Adrenal gland (tissue), 12 donors: ENCODE data around the gene TMPRSS12. TPM values are rescaled to one million over a fixed set of nuclear protein-coding genes. Genes with fewer than 3 reads are reported as not detected.
A peak's percentile ranks its signal among the peaks of the same experiment; 100 is the strongest.
"Not testable (repeated sequence)": the region's sequence is repeated elsewhere in the genome, so short reads cannot be mapped to it uniquely, and the experiment has no call there.

Experiments used
- DNase-seq, 7 donors: peaks; one replicate each; pipeline ENCODE4 v3.0.0-alpha.2; 2019 to 2020
- H3K27ac ChIP-seq, 5 donors: fragments of 200-600 bp; sonication (generic) in 4 of 5; 1 replicate in 3 of 5; 2 replicates in 2 of 5; pipeline versions ENCODE4 v1.5.1 to v1.8.0; 2016 to 2020; ENCODE audit warnings: mild to moderate bottlenecking in 1 of 5
- H3K27me3 ChIP-seq: fragments of 200-600 bp; 2 replicates; pipeline ENCODE4 v1.8.0; 2021
- H3K36me3 ChIP-seq, 2 donors: fragments of 200-600 bp; replicated peaks in 1 of 2; 1 replicate in 1 of 2; 2 replicates in 1 of 2; pipeline versions ENCODE4 v1.5.1 to v1.8.0; 2018 to 2022
- H3K4me1 ChIP-seq, 2 donors: fragments of 200-600 bp; replicated peaks in 1 of 2; 1 replicate in 1 of 2; 2 replicates in 1 of 2; pipeline versions ENCODE4 v1.5.1 to v1.8.0; 2018 to 2021
- H3K4me3 ChIP-seq, 4 donors: fragments of 200-600 bp; sonication (generic) in 3 of 4; one replicate each; pipeline ENCODE4 v1.5.1; 2016 to 2018
- H3K9me3 ChIP-seq, 3 donors: fragments of 200-600 bp; sonication (generic) in 1 of 3; replicated peaks in 1 of 3; 1 replicate in 2 of 3; 2 replicates in 1 of 3; pipeline versions ENCODE4 v1.5.1 to v1.8.0; 2016 to 2021
- POLR2A ChIP-seq, 2 donors: fragments of 450-650 bp; IDR thresholded peaks; one replicate each; pipeline ENCODE4 v1.6.1; 2017; ENCODE audit warnings: antibody characterized with exemption in 2 of 2, mild to moderate bottlenecking in 2 of 2, moderate library complexity in 1 of 2
- WGBS, 4 donors: extraction: QIAGEN DNeasy Blood & Tissue Kit in 2 of 4; methylation state at CpG; one replicate each; pipeline versions ENCODE4 v1.1.5 to v1.1.7; 2013 to 2017; 5-methylcytosine and 5-hydroxymethylcytosine counted together
- intact Hi-C, 2 donors: fragments of 100-400 bp; cut with DNase I; formaldehyde crosslinking; loops; one replicate each; pipeline versions ENCODE4 v1.14.1 to v1.15.0; 2022 to 2023
- polyA plus RNA-seq, 3 donors: library from polyadenylated mRNA; stranded (reverse); fragments of 200-250 nt in 2 of 3; fragments of 350-450 nt in 1 of 3; fragmentation: Illumina TruSeq in 1 of 3; extraction: RNeasy Lipid Tissue Mini Kit (QIAGEN cat#74804) in 1 of 3; gene quantifications; one replicate each; pipeline ENCODE4 v1.2.3, GENCODE V29; 2013 to 2014
- total RNA-seq, 9 donors: library from RNA; depleted of rRNA in 4 of 9; stranded (reverse); fragments of >200 nt in 4 of 9; fragments of 120-200 nt in 1 of 9; fragmentation: NEBNext Ultra II Directional in 1 of 9; extraction: Animal tissue kit (Norgen Biotek cat#: 25700) in 1 of 9; gene quantifications; one replicate each; pipeline versions ENCODE4 v1.1.0 to v1.2.4, GENCODE V29; 2013 to 2023
- TF ChIP-seq, protein P1 (sequence below), 6 experiments: fragments of 450-650 bp in 4 of 6; fragments of 200-600 bp in 2 of 6; sonication (generic) in 1 of 6; IDR thresholded peaks; 1 replicate in 5 of 6; 2 replicates in 1 of 6; pipeline versions ENCODE4 v1.5.1 to v1.8.0; 2016 to 2021; ENCODE audit warnings: antibody characterized with exemption in 6 of 6, mild to moderate bottlenecking in 2 of 6, moderate library complexity in 1 of 6
- donor health status: healthy with polysubstance abuse.
- donor health status: Bipolar disorder and iron deficiency.
- donor health status: DM: yes; HTN: yes; CAD: no.
- donor health status: DM: no; HTN: no; CAD: no.
- donor health status: DM: no; HTN: no; CAD: no.
- donor health status: DM: yes; HTN: yes; CAD: no.

TMPRSS12 gene
- total and polyA plus RNA-seq, 12 donors, result 0.03 to 0.39 TPM; not detected in 10

DNA sequence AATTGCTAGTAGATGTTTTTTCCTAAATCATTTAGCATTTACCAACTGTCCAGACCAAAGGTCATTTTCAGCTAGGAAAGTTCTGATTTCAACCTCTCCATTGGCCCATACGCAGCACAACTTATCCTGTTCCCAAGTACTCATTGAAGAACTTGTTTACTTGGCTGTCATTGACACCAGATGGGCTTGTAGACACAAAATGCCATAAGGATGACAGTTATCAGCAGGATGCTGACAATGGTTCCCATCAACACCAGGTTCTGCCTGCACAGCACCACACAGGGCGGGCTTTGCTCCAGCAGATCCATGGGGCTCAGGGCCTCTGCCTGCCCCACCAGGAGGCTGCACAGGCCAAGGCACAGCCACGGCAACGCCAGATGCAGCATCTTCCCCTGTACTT, 36.5 kb upstream of the TMPRSS12 start:
- Histone ChIP-seq H3K36me3 (peaks cover 0 to 18% of the 10 kb centered on the region in 2 donors), H3K27ac (no peak overlapping the region), H3K4me1 (no peaks in the 10 kb centered on the region), H3K9me3 (no peaks in the 10 kb centered on the region), H3K4me3 (no peak overlapping the region), H3K27me3 (no peaks in the 10 kb centered on the region)
- TF ChIP-seq POLR2A (IDR thresholded peaks at IDR 0.05), result no peak
- TF ChIP-seq, protein P1, sequence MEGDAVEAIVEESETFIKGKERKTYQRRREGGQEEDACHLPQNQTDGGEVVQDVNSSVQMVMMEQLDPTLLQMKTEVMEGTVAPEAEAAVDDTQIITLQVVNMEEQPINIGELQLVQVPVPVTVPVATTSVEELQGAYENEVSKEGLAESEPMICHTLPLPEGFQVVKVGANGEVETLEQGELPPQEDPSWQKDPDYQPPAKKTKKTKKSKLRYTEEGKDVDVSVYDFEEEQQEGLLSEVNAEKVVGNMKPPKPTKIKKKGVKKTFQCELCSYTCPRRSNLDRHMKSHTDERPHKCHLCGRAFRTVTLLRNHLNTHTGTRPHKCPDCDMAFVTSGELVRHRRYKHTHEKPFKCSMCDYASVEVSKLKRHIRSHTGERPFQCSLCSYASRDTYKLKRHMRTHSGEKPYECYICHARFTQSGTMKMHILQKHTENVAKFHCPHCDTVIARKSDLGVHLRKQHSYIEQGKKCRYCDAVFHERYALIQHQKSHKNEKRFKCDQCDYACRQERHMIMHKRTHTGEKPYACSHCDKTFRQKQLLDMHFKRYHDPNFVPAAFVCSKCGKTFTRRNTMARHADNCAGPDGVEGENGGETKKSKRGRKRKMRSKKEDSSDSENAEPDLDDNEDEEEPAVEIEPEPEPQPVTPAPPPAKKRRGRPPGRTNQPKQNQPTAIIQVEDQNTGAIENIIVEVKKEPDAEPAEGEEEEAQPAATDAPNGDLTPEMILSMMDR (IDR thresholded peaks at IDR 0.05), result no peak
- 97 to 99% (median 99%) methylated on average over 3 to 4 of the region's 4 CpGs for WGBS, 4 donors
- no peak for DNase-seq
- intact Hi-C loops, result no loop called here

DNA sequence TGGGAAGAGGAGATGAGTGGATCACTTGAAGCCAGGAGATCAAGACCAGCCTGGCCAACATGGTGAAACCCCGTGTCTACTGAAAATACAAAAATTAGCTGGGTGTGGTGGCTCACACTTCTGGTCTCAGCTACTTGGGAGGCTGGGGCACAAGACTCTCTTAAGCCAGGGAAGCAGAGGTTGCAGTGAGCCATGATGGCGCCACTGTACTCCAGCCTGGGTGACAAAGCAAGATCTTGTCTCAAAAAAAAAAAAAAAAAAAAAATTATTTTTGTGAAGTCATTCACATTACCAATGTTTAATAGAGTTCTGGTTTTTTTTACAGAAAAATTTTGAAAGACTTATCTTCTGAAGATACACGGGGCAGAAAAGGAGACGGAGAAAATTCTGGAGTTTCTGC, 33.6 kb upstream of the TMPRSS12 start:
- H3K27me3 ChIP-seq, H3K27ac ChIP-seq, H3K4me3 ChIP-seq, intact Hi-C loops, H3K4me1 ChIP-seq, H3K9me3 ChIP-seq, DNase-seq: not testable (repeated sequence)
- H3K36me3 ChIP-seq, result peaks cover 0 to 38% of the 10 kb centered on the region in 2 donors
- 97 to 99% (median 97%) methylated on average over 4 of the region's 4 CpGs for WGBS, 4 donors

DNA sequence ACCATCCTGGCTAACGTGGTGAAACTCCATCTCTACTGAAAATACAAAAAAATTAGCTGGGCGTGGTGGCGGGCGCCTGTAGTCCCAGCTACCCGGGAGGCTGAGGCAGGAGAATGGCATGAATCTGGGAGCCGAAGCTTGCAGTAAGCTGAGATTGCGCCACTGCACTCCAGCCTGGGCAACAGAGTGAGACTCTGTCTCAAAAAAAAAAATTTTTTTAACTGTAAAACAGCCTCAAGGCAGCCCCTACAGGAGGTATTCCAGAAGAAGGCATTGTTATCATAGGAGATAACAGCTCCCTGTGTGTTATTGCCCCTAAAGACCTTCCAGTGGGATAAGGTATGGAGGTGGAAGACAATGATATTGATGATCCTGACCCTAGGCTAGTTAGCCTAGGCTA, 27.8 kb upstream of the TMPRSS12 start:
- peaks cover 0 to 69% of the 10 kb centered on the region in 2 donors for H3K36me3 ChIP-seq
- H3K27me3 ChIP-seq, H3K4me3 ChIP-seq, intact Hi-C loops, H3K4me1 ChIP-seq, H3K27ac ChIP-seq, DNase-seq, H3K9me3 ChIP-seq: not testable (repeated sequence)
- 85 to 98% (median 92%) methylated on average over 4 to 7 of the region's 7 CpGs for WGBS, 4 donors

DNA sequence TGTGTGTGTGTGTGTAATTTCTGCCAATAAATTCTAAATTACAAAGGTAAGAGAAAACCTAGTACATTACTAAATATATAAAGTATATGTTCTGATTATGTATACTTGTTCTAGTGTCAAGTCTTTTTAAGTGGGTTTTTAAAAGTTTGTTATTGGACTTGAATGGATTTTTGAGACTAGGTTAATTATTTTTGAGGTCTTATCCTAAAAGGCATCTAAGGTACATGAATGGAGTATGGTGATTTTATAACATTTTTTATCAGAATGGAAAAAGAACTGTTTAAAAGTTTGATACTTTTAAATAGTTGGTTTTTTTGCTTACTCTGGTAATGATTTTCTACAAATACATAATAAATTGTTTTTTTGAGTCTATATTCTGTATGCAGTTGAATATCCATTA, 22.5 kb upstream of the TMPRSS12 start:
- Histone ChIP-seq H3K4me1 (peaks cover 0 to 4% of the 10 kb centered on the region in 2 donors), H3K4me3 (no peak overlapping the region), H3K27ac (no peak overlapping the region), H3K9me3 (no peaks in the 10 kb centered on the region), H3K27me3 (no peaks in the 10 kb centered on the region), H3K36me3 (peaks cover 0 to 27% of the 10 kb centered on the region in 2 donors)
- no peak for DNase-seq
- TF ChIP-seq, protein P1 (IDR thresholded peaks at IDR 0.05), result no peak
- TF ChIP-seq POLR2A (IDR thresholded peaks at IDR 0.05), result no peak
- intact Hi-C loops, result no loop called here

DNA sequence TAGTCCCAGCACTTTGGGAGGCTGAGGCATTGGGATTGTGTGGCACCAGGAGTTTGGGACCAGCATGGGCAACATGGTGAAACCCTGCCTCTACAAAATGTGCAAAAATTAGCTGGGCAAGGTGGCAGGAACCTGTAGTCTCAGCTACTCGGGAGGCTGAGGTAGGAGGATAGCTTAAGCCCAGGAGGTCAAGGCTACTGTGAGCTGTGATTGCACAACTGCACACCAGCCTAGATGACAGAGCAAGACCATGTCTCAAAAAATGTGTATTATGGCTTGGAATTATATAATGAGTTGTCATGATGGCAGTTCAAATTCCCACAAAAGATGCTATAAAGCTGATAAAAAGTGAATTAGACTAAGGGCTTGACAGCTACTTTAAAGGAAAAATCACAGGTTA, 20.6 kb upstream of the TMPRSS12 start:
- H3K36me3 ChIP-seq, result peaks cover 0 to 10% of the 10 kb centered on the region in 2 donors
- no peak for TF ChIP-seq POLR2A (IDR thresholded peaks at IDR 0.05)
- TF ChIP-seq, protein P1 (IDR thresholded peaks at IDR 0.05), result no peak
- DNase-seq, result no peak
- intact Hi-C loops, result no loop called here
- 60 to 90% (median 72%) methylated on average over 1 of the region's 1 CpG for WGBS, 4 donors
- peaks cover 4 to 12% of the 10 kb centered on the region in 2 donors for H3K4me1 ChIP-seq
- H3K9me3 ChIP-seq, result no peaks in the 10 kb centered on the region
- no peak overlapping the region for H3K27ac ChIP-seq
- H3K4me3 ChIP-seq, result no peak overlapping the region
- no peaks in the 10 kb centered on the region for H3K27me3 ChIP-seq

DNA sequence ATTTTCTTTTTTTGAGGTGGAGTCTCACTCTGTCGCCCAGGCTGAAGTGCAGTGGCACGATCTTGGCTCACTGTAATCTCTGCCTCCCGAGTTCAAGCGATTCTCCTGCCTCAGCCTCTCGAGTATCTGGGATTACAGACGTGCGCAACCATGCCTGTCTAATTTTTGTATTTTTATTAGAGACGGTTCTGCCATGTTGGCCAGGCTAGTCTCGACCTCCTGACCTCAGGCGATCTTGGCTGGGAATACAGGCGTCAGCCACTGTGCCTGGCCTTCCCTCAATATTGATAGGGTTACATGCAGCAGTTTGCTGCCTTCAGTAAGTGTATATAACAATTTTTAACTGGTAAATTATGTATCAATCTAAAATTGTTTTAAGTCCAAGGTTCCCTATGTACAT, 19.0 kb upstream of the TMPRSS12 start:
- peak in 2 of 7 donors; percentile 29 to 58 for DNase-seq
- H3K4me1 ChIP-seq, result peaks cover 4 to 12% of the 10 kb centered on the region in 2 donors
- intact Hi-C loops, H3K4me3 ChIP-seq, H3K27ac ChIP-seq, H3K27me3 ChIP-seq, H3K36me3 ChIP-seq, H3K9me3 ChIP-seq: not testable (repeated sequence)
- whole genome bisulfite sequencing, 4 donors, result 85 to 89% (median 88%) methylated on average over 11 of the region's 11 CpGs
